ENCODE results near the gene PIEZO2. TPM values are rescaled to one million over a fixed set of nuclear protein-coding genes. Genes with fewer than 3 reads are reported as not detected.

PIEZO2 gene
- total RNA-seq, 1 donor from 2014 or later = 20.4 TPM

- H3K27ac ChIP-seq = no peak overlapping the region
- intact Hi-C loops (cut with DNase I) = no loop called here
- no peaks in the 10 kb centered on the region for H3K9me3 ChIP-seq
- no peak for DNase-seq
- no peak overlapping the region for H3K4me3 ChIP-seq
- TF ChIP-seq, protein P1, sequence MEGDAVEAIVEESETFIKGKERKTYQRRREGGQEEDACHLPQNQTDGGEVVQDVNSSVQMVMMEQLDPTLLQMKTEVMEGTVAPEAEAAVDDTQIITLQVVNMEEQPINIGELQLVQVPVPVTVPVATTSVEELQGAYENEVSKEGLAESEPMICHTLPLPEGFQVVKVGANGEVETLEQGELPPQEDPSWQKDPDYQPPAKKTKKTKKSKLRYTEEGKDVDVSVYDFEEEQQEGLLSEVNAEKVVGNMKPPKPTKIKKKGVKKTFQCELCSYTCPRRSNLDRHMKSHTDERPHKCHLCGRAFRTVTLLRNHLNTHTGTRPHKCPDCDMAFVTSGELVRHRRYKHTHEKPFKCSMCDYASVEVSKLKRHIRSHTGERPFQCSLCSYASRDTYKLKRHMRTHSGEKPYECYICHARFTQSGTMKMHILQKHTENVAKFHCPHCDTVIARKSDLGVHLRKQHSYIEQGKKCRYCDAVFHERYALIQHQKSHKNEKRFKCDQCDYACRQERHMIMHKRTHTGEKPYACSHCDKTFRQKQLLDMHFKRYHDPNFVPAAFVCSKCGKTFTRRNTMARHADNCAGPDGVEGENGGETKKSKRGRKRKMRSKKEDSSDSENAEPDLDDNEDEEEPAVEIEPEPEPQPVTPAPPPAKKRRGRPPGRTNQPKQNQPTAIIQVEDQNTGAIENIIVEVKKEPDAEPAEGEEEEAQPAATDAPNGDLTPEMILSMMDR (IDR thresholded peaks at IDR 0.05) = no peak
- no peaks in the 10 kb centered on the region for H3K36me3 ChIP-seq
- no peak for ATAC-seq
- H3K27me3 ChIP-seq = no peaks in the 10 kb centered on the region
- no peaks in the 10 kb centered on the region for H3K4me1 ChIP-seq
These were observed 147.1 kb downstream of the PIEZO2 start for GRCh38 chr18:11002277-11002676.

- no peaks in the 10 kb centered on the region for H3K4me1 ChIP-seq
- no peak overlapping the region for H3K27ac ChIP-seq
- DNase-seq (no peak), ATAC-seq (no peak)
- H3K9me3 ChIP-seq = no peaks in the 10 kb centered on the region
- no peaks in the 10 kb centered on the region for H3K36me3 ChIP-seq
- H3K4me3 ChIP-seq = no peak overlapping the region
- H3K27me3 ChIP-seq = no peaks in the 10 kb centered on the region
- intact Hi-C loops (cut with DNase I) = no loop called here
- TF ChIP-seq, protein P1 (IDR thresholded peaks at IDR 0.05) = no peak
These were observed 149.3 kb downstream of the PIEZO2 start for GRCh38 chr18:11000071-11000470.

DNA sequence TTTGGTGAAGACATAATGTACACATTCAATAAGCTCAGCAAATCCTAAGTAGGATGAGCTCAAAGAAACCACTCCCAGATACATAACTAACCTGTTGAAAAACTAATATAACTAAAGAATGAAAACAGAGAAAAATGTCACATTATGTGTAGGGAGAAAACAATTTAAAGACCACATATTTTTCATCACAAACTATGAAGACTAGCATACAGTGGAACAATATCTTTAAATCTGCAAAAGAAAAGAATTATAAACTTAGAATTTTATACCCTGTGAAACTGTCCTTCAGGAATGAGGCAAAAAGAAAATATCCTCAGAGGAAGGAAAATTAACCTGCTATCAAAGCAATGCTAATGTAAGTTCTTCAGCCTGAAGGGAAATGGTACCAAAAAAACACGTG is 151.5 kb downstream of the PIEZO2 start:
- no peaks in the 10 kb centered on the region for H3K9me3 ChIP-seq
- ATAC-seq = no peak
- no peak for DNase-seq
- H3K4me3 ChIP-seq = no peak overlapping the region
- intact Hi-C loops (cut with DNase I) = no loop called here
- TF ChIP-seq, protein P1 (IDR thresholded peaks at IDR 0.05) = no peak
- H3K4me1 ChIP-seq = no peaks in the 10 kb centered on the region
- no peak overlapping the region for H3K27ac ChIP-seq
- no peaks in the 10 kb centered on the region for H3K36me3 ChIP-seq
- H3K27me3 ChIP-seq = no peaks in the 10 kb centered on the region

GRCh38 chr18:10995550-10995949 is 153.8 kb downstream of the PIEZO2 start:
- TF ChIP-seq, protein P1 (IDR thresholded peaks at IDR 0.05) = no peak
- Histone ChIP-seq H3K27me3 (no peaks in the 10 kb centered on the region), H3K27ac (no peak overlapping the region), H3K4me3 (no peak overlapping the region), H3K4me1 (no peaks in the 10 kb centered on the region), H3K9me3 (no peaks in the 10 kb centered on the region), H3K36me3 (no peaks in the 10 kb centered on the region)
- no peak for ATAC-seq
- no peak for DNase-seq
- intact Hi-C loops (cut with DNase I) = no loop called here

GRCh38 chr18:10989486-10989885 is 159.9 kb downstream of the PIEZO2 start:
- H3K9me3 ChIP-seq = peaks cover 12% of the 10 kb centered on the region
- DNase-seq (no peak), ATAC-seq (no peak)
- TF ChIP-seq, protein P1 (IDR thresholded peaks at IDR 0.05) = no peak
- H3K4me3 ChIP-seq = no peak overlapping the region
- no peaks in the 10 kb centered on the region for H3K36me3 ChIP-seq
- H3K27ac ChIP-seq = no peak overlapping the region
- H3K27me3 ChIP-seq = no peaks in the 10 kb centered on the region
- H3K4me1 ChIP-seq = no peaks in the 10 kb centered on the region
- intact Hi-C loops (cut with DNase I) = no loop called here

DNA sequence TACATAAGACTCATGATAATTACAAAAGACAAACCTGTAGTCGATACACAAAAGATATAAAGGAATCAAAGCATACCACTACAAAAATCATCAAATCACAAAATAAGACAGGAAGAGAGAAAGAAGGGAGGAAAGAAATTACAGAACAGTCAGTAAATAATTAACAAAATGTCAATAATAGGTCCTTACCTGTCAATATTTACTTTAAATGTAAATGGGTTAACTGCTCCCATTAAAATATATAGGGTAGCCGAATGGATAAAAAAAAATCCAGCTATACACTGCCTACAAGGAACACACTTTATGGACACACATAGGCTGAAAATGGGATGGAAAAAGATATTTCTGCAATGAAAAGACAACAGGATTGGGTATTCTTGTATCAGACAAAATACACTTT is 163.7 kb downstream of the PIEZO2 start:
- intact Hi-C loops (cut with DNase I) = no loop called here
- H3K27ac ChIP-seq = no peak overlapping the region
- no peak overlapping the region for H3K4me3 ChIP-seq
- TF ChIP-seq, protein P1 (IDR thresholded peaks at IDR 0.05) = no peak
- peaks cover 18% of the 10 kb centered on the region for H3K9me3 ChIP-seq
- H3K36me3 ChIP-seq = no peaks in the 10 kb centered on the region
- no peaks in the 10 kb centered on the region for H3K27me3 ChIP-seq
- no peaks in the 10 kb centered on the region for H3K4me1 ChIP-seq
- DNase-seq = no peak
- ATAC-seq = no peak

All from upper lobe of right lung (tissue), 1 donor.